G401.6 (cell line): ENCODE measurements around the gene FAM78A.
"Not testable (repeated sequence)": the region's sequence is repeated elsewhere in the genome, so short reads cannot be mapped to it uniquely, and the experiment has no call there.

Source experiments
- FAIRE-seq: peaks from 2 replicates; lab custom pipeline; 2012; peaks lifted over from hg19 to GRCh38; lab: Jason Lieb, UNC

The FAM78A gene

DNA sequence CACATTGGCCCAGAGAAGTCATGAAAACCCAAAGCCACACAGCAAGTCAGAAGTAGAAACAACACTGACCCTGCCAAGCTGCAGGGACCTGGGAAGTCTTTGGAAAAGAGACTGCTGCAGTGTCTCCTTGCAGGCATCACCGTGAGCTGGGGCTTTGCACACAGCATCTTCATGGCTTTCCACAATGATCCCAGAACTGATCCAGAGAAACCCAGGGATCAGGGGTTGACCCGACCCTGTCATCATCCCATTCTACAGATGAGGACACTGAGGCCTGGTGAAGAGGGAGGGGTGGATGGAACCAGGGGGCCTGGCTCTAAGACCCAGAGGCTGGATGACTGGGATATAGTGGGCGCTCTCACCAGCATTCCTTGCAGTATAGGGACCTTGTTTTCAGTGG, 4.3 kb upstream of the FAM78A start:
- FAIRE-seq: no peak

GRCh38 chr9:131279863-131280570, 3.7 kb upstream of the FAM78A start:
- no peak for FAIRE-seq

GRCh38 chr9:131279196-131279862, 3.0 kb upstream of the FAM78A start:
- FAIRE-seq: no peak

- FAIRE-seq: no peak
These were observed 2.4 kb upstream of the FAM78A start for GRCh38 chr9:131278702-131279111.

DNA sequence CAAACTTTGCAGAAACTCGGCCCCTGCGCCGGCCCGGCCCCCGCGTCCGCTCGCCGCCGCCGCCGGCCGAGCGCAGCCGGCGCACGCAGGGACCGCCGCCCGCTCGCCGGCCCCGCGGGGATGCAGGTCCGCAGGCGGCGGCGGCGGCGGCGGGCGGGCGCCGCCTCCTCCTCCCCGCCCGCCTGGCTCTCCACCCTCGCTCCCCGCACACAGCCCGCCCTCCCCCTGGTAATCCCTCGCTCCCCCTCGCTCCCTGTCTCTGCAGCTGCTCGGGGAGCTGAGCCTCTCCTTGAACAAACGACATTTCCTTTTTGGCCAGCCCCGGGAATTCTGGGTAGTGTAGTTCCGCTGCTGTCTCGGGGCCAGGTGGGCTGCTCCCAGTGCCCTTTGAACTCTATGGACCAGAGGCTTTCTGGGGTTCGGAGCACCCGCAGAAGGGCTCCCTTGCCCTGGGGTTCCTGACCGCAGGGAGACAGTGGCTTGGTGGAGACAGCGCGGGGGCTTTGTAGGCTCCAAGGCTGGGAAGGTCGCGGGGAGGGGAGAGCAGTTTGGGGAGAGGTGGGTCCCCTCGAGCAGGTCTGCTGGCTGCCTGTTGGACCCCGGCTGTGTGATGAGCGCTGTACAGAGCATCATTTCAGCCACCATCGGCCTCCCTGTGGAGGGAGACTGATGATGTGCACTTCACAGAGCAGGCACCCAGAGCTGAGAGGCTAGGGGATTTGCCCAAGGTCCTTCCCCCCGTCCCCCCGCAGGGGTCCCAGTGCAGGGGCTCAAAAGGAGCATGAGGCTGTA, 1.8 kb upstream of the FAM78A start:
- no peak for FAIRE-seq

- no peak for FAIRE-seq
These were observed 1.1 kb upstream of the FAM78A start for GRCh38 chr9:131277287-131277909.

- no peak for FAIRE-seq
These were observed 579 bp upstream of the FAM78A start for GRCh38 chr9:131276891-131277286.

- FAIRE-seq: no peak
These were observed 797 bp downstream of the FAM78A start for GRCh38 chr9:131275332-131276093.

DNA sequence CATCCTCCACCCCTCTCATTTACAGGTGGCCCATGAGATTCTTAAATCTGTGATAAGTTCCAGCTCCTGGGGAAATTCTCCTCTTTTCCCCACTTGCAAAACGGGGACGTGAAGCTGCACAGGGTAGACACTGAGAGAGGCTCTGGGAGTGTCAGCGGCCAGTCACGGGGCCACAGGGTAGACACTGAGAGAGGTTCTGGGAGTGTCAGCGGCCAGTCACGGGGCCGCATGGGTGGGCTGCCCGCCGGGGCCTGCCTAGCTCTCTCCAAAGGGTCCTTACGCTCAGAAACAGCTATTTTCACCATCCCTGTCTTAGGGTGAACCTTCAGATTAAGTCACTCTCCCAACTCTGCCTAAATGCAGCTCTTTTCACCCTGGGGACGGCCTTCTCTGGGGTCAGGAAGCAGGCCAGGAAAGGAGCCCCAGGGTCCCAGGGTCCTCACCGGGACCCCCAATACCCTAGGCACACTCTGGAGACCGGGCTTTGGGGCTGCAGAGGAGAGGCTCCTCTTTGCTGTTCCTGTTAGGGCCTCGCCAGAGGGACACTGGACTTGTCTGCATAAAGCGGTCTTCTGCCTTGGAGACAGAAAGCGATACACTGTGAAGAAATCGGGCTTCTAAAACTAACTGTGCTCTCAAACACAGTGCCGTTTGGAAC, 1.5 kb downstream of the FAM78A start:
- no peak for FAIRE-seq

DNA sequence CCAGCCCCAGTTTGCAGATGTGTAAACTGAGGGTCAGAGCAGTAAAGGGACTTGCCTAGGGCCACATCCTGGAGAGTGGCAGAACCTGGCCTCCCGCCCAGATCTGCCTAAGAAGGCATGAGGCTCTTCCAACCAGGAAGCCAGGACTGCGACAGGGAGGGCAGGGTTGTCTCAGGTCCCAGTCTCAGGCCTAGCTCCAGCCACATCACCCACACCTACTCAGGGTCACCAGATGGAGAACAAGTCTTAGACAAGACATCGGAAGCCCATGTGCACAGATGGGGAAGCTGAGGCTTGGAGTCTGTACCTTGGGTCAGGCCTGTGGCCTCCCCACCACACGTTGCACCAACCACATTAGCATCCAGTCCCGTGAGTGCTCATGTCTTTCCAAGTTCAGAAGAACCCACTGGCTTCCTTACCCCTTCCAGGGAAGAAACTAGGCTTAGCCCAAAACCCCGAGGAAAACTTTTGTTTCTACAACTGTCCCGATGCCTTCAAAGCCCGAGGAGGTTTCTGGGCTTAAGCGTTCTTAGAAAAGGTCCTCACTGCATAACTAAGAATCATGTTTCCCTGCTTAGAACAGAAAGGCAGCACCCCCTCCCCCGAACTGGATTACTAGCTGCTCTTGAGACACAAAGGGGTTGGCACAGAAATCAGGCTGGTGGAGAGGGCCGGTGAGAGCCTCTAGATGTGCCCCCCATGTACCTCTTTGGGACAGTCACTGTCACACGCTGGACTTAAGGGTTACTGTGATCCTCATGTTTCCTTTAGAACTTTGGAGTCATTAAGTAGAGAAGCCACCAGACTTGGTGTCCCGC, 2.2 kb downstream of the FAM78A start:
- FAIRE-seq: no peak

GRCh38 chr9:131273146-131273855, 3.0 kb downstream of the FAM78A start:
- no peak for FAIRE-seq

GRCh38 chr9:131272212-131272611, 4.1 kb downstream of the FAM78A start:
- no peak for FAIRE-seq

DNA sequence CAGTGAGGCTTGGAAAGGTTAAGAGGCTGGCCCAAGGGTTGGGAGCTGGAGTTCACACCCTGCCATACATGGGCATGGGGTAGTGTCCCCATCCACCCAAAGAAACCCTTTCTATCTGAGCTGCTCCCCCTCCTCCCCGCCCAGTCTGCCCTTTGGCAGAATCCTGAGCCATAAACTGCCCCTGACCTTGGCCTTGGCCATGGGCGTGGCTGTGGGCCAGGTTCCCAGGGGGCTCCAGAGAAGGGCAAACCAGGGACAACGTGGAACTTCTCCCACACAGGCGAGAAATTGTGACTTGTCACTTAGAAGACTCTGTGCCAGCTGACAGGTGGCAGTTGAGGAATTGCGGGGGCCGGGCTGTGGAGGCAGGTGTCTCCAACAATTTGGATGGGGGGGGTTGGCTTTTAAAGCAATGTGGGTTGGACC, 4.8 kb downstream of the FAM78A start:
- no peak for FAIRE-seq

GRCh38 chr9:131271016-131271273, 5.4 kb downstream of the FAM78A start:
- FAIRE-seq: not testable (repeated sequence)

GRCh38 chr9:131270171-131271015, 5.9 kb downstream of the FAM78A start:
- no peak for FAIRE-seq

GRCh38 chr9:131266266-131267229, 9.8 kb downstream of the FAM78A start:
- FAIRE-seq: no peak

- no peak for FAIRE-seq
These were observed 12.1 kb downstream of the FAM78A start for GRCh38 chr9:131264231-131264630.

GRCh38 chr9:131263701-131264100, 12.6 kb downstream of the FAM78A start:
- no peak for FAIRE-seq
